ENCODE measurements around the gene UST. TPM values are rescaled to one million over a fixed set of nuclear protein-coding genes. Genes with fewer than 3 reads are reported as not detected.

Gene UST
- total and polyA plus RNA-seq, 7 donors = 0.79 to 2.6 (median 2.0) TPM

- no peaks in the 10 kb centered on the region for H3K9me3 ChIP-seq
- ATAC-seq (peak in 1 of 4 donors; percentile 41), DNase-seq (no peak)
- H3K4me1 ChIP-seq = no peaks in the 10 kb centered on the region
- intact Hi-C loops (cut with DNase I) = no loop called here
- no peaks in the 10 kb centered on the region for H3K27me3 ChIP-seq (ENCODE audit: insufficient read depth in 3 of 3, low read length in 2 of 3)
- no peak overlapping the region for H3K27ac ChIP-seq
- H3K4me3 ChIP-seq = no peak overlapping the region
- no peaks in the 10 kb centered on the region for H3K36me3 ChIP-seq (ENCODE audit: insufficient read depth in 1 of 2, low read depth in 1 of 2)
- 38 to 58% (median 44%) methylated on average over 8 of the region's 8 CpGs for WGBS, 3 donors
- TF ChIP-seq CTCF (IDR thresholded peaks at IDR 0.05) = no peak
Measured at GRCh38 chr6:149044528-149044927, 297.7 kb downstream of the UST start.

GRCh38 chr6:149045404-149045803 is 298.6 kb downstream of the UST start:
- Histone ChIP-seq H3K27me3 (ENCODE audit: insufficient read depth in 3 of 3, low read length in 2 of 3) (no peaks in the 10 kb centered on the region), H3K27ac (no peak overlapping the region), H3K4me1 (no peaks in the 10 kb centered on the region), H3K4me3 (no peak overlapping the region), H3K36me3 (ENCODE audit: insufficient read depth in 1 of 2, low read depth in 1 of 2) (no peaks in the 10 kb centered on the region), H3K9me3 (no peaks in the 10 kb centered on the region)
- ATAC-seq = no peak
- TF ChIP-seq CTCF (IDR thresholded peaks at IDR 0.05) = no peak
- 74 to 81% (median 79%) methylated on average over 2 of the region's 2 CpGs for WGBS, 3 donors
- intact Hi-C loops (cut with DNase I) = no loop called here
- DNase-seq = no peak

GRCh38 chr6:149046164-149046821 is 299.5 kb downstream of the UST start:
- H3K4me1 ChIP-seq = no peaks in the 10 kb centered on the region
- no peaks in the 10 kb centered on the region for H3K36me3 ChIP-seq (ENCODE audit: insufficient read depth in 1 of 2, low read depth in 1 of 2)
- TF ChIP-seq CTCF (IDR thresholded peaks at IDR 0.05) = no peak
- intact Hi-C loops (cut with DNase I) = no loop called here
- ATAC-seq (no peak), DNase-seq (no peak)
- no peak overlapping the region for H3K27ac ChIP-seq
- H3K4me3 ChIP-seq = no peak overlapping the region
- H3K9me3 ChIP-seq = no peaks in the 10 kb centered on the region
- WGBS, 3 donors = 73 to 87% (median 77%) methylated on average over 6 of the region's 6 CpGs
- no peaks in the 10 kb centered on the region for H3K27me3 ChIP-seq (ENCODE audit: insufficient read depth in 3 of 3, low read length in 2 of 3)

GRCh38 chr6:149046822-149047246 is 300.0 kb downstream of the UST start:
- TF ChIP-seq CTCF (IDR thresholded peaks at IDR 0.05) = no peak
- no peak for ATAC-seq
- no peak overlapping the region for H3K27ac ChIP-seq
- no peaks in the 10 kb centered on the region for H3K4me1 ChIP-seq
- H3K9me3 ChIP-seq = no peaks in the 10 kb centered on the region
- 56 to 63% (median 57%) methylated on average over 3 of the region's 3 CpGs for WGBS, 3 donors
- intact Hi-C loops (cut with DNase I) = no loop called here
- no peaks in the 10 kb centered on the region for H3K36me3 ChIP-seq (ENCODE audit: insufficient read depth in 1 of 2, low read depth in 1 of 2)
- H3K4me3 ChIP-seq = no peak overlapping the region
- no peaks in the 10 kb centered on the region for H3K27me3 ChIP-seq (ENCODE audit: insufficient read depth in 3 of 3, low read length in 2 of 3)
- no peak for DNase-seq

- DNase-seq = no peak
- no peak overlapping the region for H3K4me3 ChIP-seq
- no peak overlapping the region for H3K27ac ChIP-seq
- H3K27me3 ChIP-seq (ENCODE audit: insufficient read depth in 3 of 3, low read length in 2 of 3) = no peaks in the 10 kb centered on the region
- H3K4me1 ChIP-seq = no peaks in the 10 kb centered on the region
- TF ChIP-seq CTCF (IDR thresholded peaks at IDR 0.05) = no peak
- ATAC-seq = no peak
- 87 to 93% (median 88%) methylated on average over 2 of the region's 2 CpGs for WGBS, 3 donors
- H3K36me3 ChIP-seq (ENCODE audit: insufficient read depth in 1 of 2, low read depth in 1 of 2) = no peaks in the 10 kb centered on the region
- intact Hi-C loops (cut with DNase I) = no loop called here
- no peaks in the 10 kb centered on the region for H3K9me3 ChIP-seq
Measured at GRCh38 chr6:149049230-149049629, 302.4 kb downstream of the UST start.

All from psoas muscle (tissue), 8 donors.